HFFc6 (cell line): ENCODE results near the gene RASSF4. TPM values are rescaled to one million over a fixed set of nuclear protein-coding genes. Genes with fewer than 3 reads are reported as not detected.

Experiments
- DNase-seq: peaks from one replicate; pipeline ENCODE4 v3.0.0-alpha.2; 2018
- H3K27ac Mint-ChIP-seq: 2 replicates; pipeline ENCODE4 v1.8.0; 2020; ENCODE audit warnings: mild to moderate bottlenecking, mixed read lengths
- H3K27me3 Mint-ChIP-seq: 2 replicates; pipeline ENCODE4 v1.8.0; 2021; ENCODE audit warnings: mild to moderate bottlenecking, moderate library complexity, mixed read lengths; ENCODE audit not compliant: insufficient read depth
- H3K36me3 Mint-ChIP-seq: 2 replicates; pipeline ENCODE4 v1.8.0; 2021; ENCODE audit warnings: low read depth, mixed read lengths
- H3K4me1 Mint-ChIP-seq: 2 replicates; pipeline ENCODE4 v1.8.0; 2020; ENCODE audit warnings: low read depth, mixed read lengths
- H3K4me3 Mint-ChIP-seq: 2 replicates; pipeline ENCODE4 v1.8.0; 2020; ENCODE audit warnings: mild to moderate bottlenecking, moderate library complexity, mixed read lengths
- H3K9me3 Mint-ChIP-seq: 2 replicates; pipeline ENCODE4 v1.8.0; 2020; ENCODE audit warnings: mild to moderate bottlenecking, mixed read lengths
- total RNA-seq, 6 experiments: library from RNA; stranded (reverse); fragmentation: NEBNext Ultra II Directional; extraction: Animal tissue kit (Norgen Biotek cat#: 25700); gene quantifications; 2 replicates in 1 of 6; 3 replicates in 5 of 6; pipeline ENCODE4 v1.2.3, GENCODE V29; 2021
- TF ChIP-seq, protein P1 (sequence below): fragments of 200-600 bp; sonication (generic); IDR thresholded peaks from 2 replicates; pipeline ENCODE4 v1.5.0; 2021; ENCODE audit warnings: antibody characterized with exemption, mild to moderate bottlenecking

Gene RASSF4
- total RNA-seq, 6 experiments from 2014 or later: 1.1 to 3.8 (median 2.9) TPM

DNA sequence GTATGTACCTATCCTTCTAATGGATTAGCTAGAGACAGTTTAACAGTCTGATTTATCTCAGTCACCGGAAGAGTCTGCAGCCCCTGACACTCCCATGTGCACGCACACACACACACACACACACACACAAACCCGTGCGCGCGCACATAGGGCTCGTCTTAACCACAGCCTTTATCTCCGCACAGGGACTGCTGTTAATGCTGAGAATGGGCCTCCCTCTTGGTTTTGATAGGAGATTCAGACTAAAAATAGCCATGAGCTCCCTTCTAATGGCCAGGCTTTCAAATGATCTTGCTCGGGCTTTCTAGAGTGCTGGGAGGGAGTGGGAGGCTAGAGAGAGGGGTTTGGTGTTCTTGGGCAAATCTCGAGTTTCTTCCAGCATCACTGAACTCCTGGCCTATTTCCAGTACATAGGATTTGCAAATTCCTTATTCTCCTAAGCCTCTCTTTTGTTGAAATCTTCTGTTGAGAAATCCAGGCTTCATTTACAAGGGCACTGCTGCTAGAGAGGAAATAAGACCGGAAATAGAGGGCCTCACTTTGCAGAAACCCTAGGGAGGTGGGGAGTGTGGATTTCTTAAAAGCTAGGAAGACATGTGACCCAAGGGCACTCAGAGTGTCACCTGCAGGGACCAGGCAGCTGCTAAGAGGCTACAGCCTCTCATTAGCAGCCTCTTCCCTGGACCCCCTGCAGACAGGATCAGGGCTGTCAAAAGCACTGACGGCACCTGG is 46.1 kb upstream of the RASSF4 start:
- DNase-seq: no peak
- Mint-ChIP-seq H3K36me3 (peaks cover 6% of the 10 kb centered on the region), H3K4me3 (no peak overlapping the region), H3K27ac (no peak overlapping the region), H3K4me1 (peaks cover under 1% of the 10 kb centered on the region; the same call in 1 of the 2 replicates), H3K9me3 (peaks cover 7% of the 10 kb centered on the region; the same call in 1 of the 2 replicates), H3K27me3 (peaks cover 41% of the 10 kb centered on the region)
- TF ChIP-seq, protein P1, sequence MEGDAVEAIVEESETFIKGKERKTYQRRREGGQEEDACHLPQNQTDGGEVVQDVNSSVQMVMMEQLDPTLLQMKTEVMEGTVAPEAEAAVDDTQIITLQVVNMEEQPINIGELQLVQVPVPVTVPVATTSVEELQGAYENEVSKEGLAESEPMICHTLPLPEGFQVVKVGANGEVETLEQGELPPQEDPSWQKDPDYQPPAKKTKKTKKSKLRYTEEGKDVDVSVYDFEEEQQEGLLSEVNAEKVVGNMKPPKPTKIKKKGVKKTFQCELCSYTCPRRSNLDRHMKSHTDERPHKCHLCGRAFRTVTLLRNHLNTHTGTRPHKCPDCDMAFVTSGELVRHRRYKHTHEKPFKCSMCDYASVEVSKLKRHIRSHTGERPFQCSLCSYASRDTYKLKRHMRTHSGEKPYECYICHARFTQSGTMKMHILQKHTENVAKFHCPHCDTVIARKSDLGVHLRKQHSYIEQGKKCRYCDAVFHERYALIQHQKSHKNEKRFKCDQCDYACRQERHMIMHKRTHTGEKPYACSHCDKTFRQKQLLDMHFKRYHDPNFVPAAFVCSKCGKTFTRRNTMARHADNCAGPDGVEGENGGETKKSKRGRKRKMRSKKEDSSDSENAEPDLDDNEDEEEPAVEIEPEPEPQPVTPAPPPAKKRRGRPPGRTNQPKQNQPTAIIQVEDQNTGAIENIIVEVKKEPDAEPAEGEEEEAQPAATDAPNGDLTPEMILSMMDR: no peak

GRCh38 chr10:44914891-44915290 is 44.7 kb upstream of the RASSF4 start:
- Mint-ChIP-seq H3K36me3 (peaks cover 6% of the 10 kb centered on the region), H3K27me3 (peaks cover 45% of the 10 kb centered on the region), H3K27ac (no peak overlapping the region), H3K4me1 (no peaks in the 10 kb centered on the region), H3K9me3 (peaks cover 7% of the 10 kb centered on the region; the same call in 1 of the 2 replicates), H3K4me3 (no peak overlapping the region)
- TF ChIP-seq, protein P1: no peak
- no peak for DNase-seq

DNA sequence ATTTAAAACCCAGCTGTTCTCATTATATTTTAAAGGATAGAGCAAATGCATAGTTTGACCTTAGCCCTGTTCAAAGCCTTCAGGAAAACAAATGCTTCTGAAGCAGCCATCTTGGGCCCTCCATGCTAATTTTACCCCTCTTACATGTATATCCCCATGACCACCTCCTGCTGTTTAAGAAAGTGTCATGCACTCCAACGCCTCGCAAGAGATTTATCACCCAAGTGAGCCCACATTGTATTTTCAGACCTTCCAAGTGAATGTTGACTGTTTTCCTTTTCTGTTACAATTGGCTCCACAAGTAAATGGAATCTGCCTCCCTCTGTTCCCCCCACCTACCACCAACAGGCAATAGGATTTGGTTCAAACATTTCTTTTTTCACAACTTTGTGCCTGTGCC is 43.2 kb upstream of the RASSF4 start:
- H3K4me3 Mint-ChIP-seq: no peak overlapping the region
- no peak for DNase-seq
- TF ChIP-seq, protein P1: no peak
- H3K27me3 Mint-ChIP-seq: peaks cover 49% of the 10 kb centered on the region
- no peak overlapping the region for H3K27ac Mint-ChIP-seq
- peaks cover 7% of the 10 kb centered on the region; the same call in 1 of the 2 replicates for H3K9me3 Mint-ChIP-seq
- H3K36me3 Mint-ChIP-seq: peaks cover 6% of the 10 kb centered on the region
- H3K4me1 Mint-ChIP-seq: no peaks in the 10 kb centered on the region

DNA sequence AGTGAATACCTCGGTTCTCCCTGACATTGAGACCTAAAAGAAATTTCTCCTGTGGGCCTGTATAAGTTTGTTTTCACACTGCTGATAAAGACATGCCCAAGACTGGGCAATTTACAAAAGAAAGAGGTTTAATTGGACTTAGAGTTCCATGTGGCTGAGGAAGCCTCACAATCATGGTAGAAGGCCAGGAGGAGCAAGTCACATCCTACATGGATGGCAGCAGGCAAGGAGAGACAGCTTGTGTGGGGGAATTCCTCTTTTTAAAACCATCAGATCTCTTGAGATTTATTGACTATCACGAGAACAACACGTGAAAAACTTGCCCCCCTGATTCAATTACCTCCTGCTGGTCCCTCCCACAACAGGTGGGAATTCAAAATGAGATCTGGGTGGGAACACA is 41.8 kb upstream of the RASSF4 start:
- no peak overlapping the region for H3K4me3 Mint-ChIP-seq
- TF ChIP-seq, protein P1: no peak
- H3K27ac Mint-ChIP-seq: no peak overlapping the region
- H3K9me3 Mint-ChIP-seq: peaks cover 7% of the 10 kb centered on the region; the same call in 1 of the 2 replicates
- H3K27me3 Mint-ChIP-seq: peaks cover 45% of the 10 kb centered on the region
- H3K4me1 Mint-ChIP-seq: no peaks in the 10 kb centered on the region
- no peak for DNase-seq
- peaks cover 6% of the 10 kb centered on the region for H3K36me3 Mint-ChIP-seq

GRCh38 chr10:44920252-44920651 is 39.4 kb upstream of the RASSF4 start:
- H3K9me3 Mint-ChIP-seq: peaks cover 7% of the 10 kb centered on the region; the same call in 1 of the 2 replicates
- H3K36me3 Mint-ChIP-seq: peaks cover 6% of the 10 kb centered on the region
- TF ChIP-seq, protein P1: no peak
- peaks cover 42% of the 10 kb centered on the region for H3K27me3 Mint-ChIP-seq
- H3K27ac Mint-ChIP-seq: no peak overlapping the region
- no peak overlapping the region for H3K4me3 Mint-ChIP-seq
- no peaks in the 10 kb centered on the region for H3K4me1 Mint-ChIP-seq
- no peak for DNase-seq
